Right atrium auricular region (tissue), 2 donors: Measurements from ENCODE around the gene PRKAG2. TPM values are rescaled to one million over a fixed set of nuclear protein-coding genes. Genes with fewer than 3 reads are reported as not detected.

ENCODE experiments used
- DNase-seq: peaks from one replicate; pipeline ENCODE4 v3.0.0-alpha.2; 2019; ENCODE audit warnings: low spot score
- H3K27ac ChIP-seq, 2 donors: fragments of 200-600 bp; sonication (generic); 1 replicate in 1 of 2; 2 replicates in 1 of 2; pipeline ENCODE4 v1.5.1; 2016 to 2019
- H3K27me3 ChIP-seq, 2 donors: fragments of 200-600 bp; sonication (generic); one replicate each; pipeline versions ENCODE4 v1.5.1 to v1.6.0; 2017 to 2019
- H3K36me3 ChIP-seq: fragments of 200-600 bp; sonication (generic); one replicate; pipeline ENCODE4 v1.5.1; 2016
- H3K4me1 ChIP-seq, 2 donors: fragments of 200-600 bp; sonication (generic); one replicate each; pipeline versions ENCODE4 v1.5.1 to v1.6.0; 2017 to 2019
- H3K4me3 ChIP-seq, 2 donors: fragments of 200-600 bp; sonication (generic); 1 replicate in 1 of 2; 2 replicates in 1 of 2; pipeline ENCODE4 v1.5.1; 2017 to 2019; ENCODE audit warnings: mild to moderate bottlenecking in 1 of 2, moderate library complexity in 1 of 2
- H3K9me3 ChIP-seq, 2 donors: fragments of 200-600 bp; sonication (generic); one replicate each; pipeline ENCODE4 v1.5.1; 2019
- total RNA-seq, 2 donors: library from RNA; depleted of rRNA; stranded (reverse); fragments of >200 nt; gene quantifications; one replicate each; pipeline ENCODE4 v1.1.0, GENCODE V29; 2016
- TF ChIP-seq, protein P1 (sequence below), 2 donors: fragments of 200-600 bp; sonication (generic); IDR thresholded peaks; one replicate each; pipeline ENCODE4 v1.5.1; 2019; ENCODE audit warnings: antibody characterized with exemption in 2 of 2

The PRKAG2 gene
- total RNA-seq, 2 donors from 2014 or later = 133 to 177 TPM

GRCh38 chr7:151682831-151683614 is 193.9 kb downstream of the PRKAG2 start:
- H3K27ac ChIP-seq = peak overlapping the region; percentile 74 to 78
- H3K9me3 ChIP-seq = no peaks in the 10 kb centered on the region
- no peaks in the 10 kb centered on the region for H3K36me3 ChIP-seq
- H3K27me3 ChIP-seq = no peaks in the 10 kb centered on the region
- TF ChIP-seq, protein P1, sequence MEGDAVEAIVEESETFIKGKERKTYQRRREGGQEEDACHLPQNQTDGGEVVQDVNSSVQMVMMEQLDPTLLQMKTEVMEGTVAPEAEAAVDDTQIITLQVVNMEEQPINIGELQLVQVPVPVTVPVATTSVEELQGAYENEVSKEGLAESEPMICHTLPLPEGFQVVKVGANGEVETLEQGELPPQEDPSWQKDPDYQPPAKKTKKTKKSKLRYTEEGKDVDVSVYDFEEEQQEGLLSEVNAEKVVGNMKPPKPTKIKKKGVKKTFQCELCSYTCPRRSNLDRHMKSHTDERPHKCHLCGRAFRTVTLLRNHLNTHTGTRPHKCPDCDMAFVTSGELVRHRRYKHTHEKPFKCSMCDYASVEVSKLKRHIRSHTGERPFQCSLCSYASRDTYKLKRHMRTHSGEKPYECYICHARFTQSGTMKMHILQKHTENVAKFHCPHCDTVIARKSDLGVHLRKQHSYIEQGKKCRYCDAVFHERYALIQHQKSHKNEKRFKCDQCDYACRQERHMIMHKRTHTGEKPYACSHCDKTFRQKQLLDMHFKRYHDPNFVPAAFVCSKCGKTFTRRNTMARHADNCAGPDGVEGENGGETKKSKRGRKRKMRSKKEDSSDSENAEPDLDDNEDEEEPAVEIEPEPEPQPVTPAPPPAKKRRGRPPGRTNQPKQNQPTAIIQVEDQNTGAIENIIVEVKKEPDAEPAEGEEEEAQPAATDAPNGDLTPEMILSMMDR (IDR thresholded peaks at IDR 0.05) = no peak
- no peak overlapping the region for H3K4me3 ChIP-seq
- peaks cover 0 to 86% of the 10 kb centered on the region in 2 donors for H3K4me1 ChIP-seq
- DNase-seq = no peak

GRCh38 chr7:151681726-151682125 is 195.2 kb downstream of the PRKAG2 start:
- DNase-seq = no peak
- Histone ChIP-seq H3K36me3 (no peaks in the 10 kb centered on the region), H3K4me3 (no peak overlapping the region), H3K27me3 (no peaks in the 10 kb centered on the region), H3K4me1 (peaks cover 0 to 81% of the 10 kb centered on the region in 2 donors), H3K27ac (peak overlapping the region; percentile 74 to 78), H3K9me3 (no peaks in the 10 kb centered on the region)
- TF ChIP-seq, protein P1 (IDR thresholded peaks at IDR 0.05) = no peak

GRCh38 chr7:151680810-151681209 is 196.1 kb downstream of the PRKAG2 start:
- DNase-seq = no peak
- TF ChIP-seq, protein P1 (IDR thresholded peaks at IDR 0.05) = no peak
- Histone ChIP-seq H3K36me3 (no peaks in the 10 kb centered on the region), H3K27me3 (no peaks in the 10 kb centered on the region), H3K9me3 (no peaks in the 10 kb centered on the region), H3K27ac (peak overlapping the region; percentile 74 to 78), H3K4me1 (peaks cover 0 to 76% of the 10 kb centered on the region in 2 donors), H3K4me3 (no peak overlapping the region)

- TF ChIP-seq, protein P1 (IDR thresholded peaks at IDR 0.05) = no peak
- H3K27ac ChIP-seq = peak overlapping the region; percentile 74 to 78
- H3K36me3 ChIP-seq = peaks cover 4% of the 10 kb centered on the region
- no peak for DNase-seq
- H3K27me3 ChIP-seq = no peaks in the 10 kb centered on the region
- H3K9me3 ChIP-seq = no peaks in the 10 kb centered on the region
- H3K4me1 ChIP-seq = peaks cover 0 to 75% of the 10 kb centered on the region in 2 donors
- no peak overlapping the region for H3K4me3 ChIP-seq
Observed at GRCh38 chr7:151679881-151680612, 196.9 kb downstream of the PRKAG2 start.

DNA sequence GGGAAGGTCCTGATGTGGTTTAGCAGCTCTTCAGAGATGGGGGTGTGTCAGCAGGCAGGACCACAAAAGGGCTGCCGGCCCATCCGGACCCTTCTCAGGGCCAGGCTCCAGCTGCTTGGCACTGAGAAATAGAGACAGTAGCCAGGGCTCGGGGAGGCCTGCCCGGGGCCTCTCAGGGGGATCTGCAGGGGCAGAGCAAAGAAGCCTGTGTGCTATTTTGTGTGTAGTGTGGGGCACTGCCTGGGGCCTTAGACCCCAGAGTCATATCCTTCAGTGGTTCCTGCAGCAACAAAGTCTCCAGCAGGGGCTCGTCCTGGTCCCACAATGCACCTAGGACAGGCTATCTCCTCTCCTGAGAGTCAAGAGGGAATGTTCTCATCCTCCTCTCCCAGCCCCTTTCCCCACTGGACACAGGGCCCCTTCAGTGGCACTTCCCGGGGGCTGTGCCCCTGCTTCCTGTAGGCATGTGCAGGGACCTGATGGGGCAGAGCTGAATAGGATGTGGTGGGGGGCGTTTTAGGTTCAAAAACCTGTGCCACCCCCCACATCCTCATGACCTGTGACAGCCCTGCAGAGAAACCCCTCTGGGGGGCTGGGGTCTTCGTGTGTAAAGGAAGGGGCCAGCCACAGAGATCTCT is 197.7 kb downstream of the PRKAG2 start:
- Histone ChIP-seq H3K27me3 (no peaks in the 10 kb centered on the region), H3K4me3 (no peak overlapping the region), H3K9me3 (no peaks in the 10 kb centered on the region), H3K36me3 (peaks cover 13% of the 10 kb centered on the region), H3K27ac (peak overlapping the region; percentile 74 to 78), H3K4me1 (peaks cover 0 to 67% of the 10 kb centered on the region in 2 donors)
- DNase-seq = no peak
- TF ChIP-seq, protein P1 (IDR thresholded peaks at IDR 0.05) = no peak
